T-cell (primary cell): ENCODE measurements around the gene ACAN. TPM values are rescaled to one million over a fixed set of nuclear protein-coding genes. Genes with fewer than 3 reads are reported as not detected.
"Not testable (repeated sequence)": the region's sequence is repeated elsewhere in the genome, so short reads cannot be mapped to it uniquely, and the experiment has no call there.

ENCODE experiments used
- ATAC-seq, 4 experiments: fragments of 200-7000 bp in 3 of 4; fragments of 150-1000 bp in 1 of 4; cut with Tn5 transposase; replicated peaks in 1 of 4; 1 replicate in 3 of 4; 2 replicates in 1 of 4; pipeline ENCODE4 v1.10.0; 2021; ENCODE audit warnings: moderate library complexity in 3 of 4, mild to moderate bottlenecking in 2 of 4, moderate number of reproducible peaks in 1 of 4
- CTCF ChIA-PET, 2 donors: fragments of 300-600 bp; sonication (Branson Sonifier 250); formaldehyde crosslinking; loops; one replicate each; lab custom pipeline; 2022; ENCODE audit warnings: antibody characterized with exemption in 2 of 2; lab: Charles Lee
- POLR2A ChIA-PET, 2 donors: fragments of 300-600 bp; sonication (Branson Sonifier 250); formaldehyde crosslinking; loops; one replicate each; lab custom pipeline; 2022; ENCODE audit warnings: antibody characterized with exemption in 2 of 2; lab: Charles Lee
- DNase-seq, 35 experiments: peaks; one replicate each; pipeline versions ENCODE4 v3.0.0 to v3.0.0-alpha.2; 2013 to 2023
- H3K27ac ChIP-seq: one replicate; pipeline ENCODE4 v1.5.1; 2013; ENCODE audit warnings: low read length
- H3K27me3 ChIP-seq, 2 experiments: replicated peaks in 1 of 2; 1 replicate in 1 of 2; 2 replicates in 1 of 2; pipeline versions ENCODE4 v1.6.1 to v1.7.0; 2013; ENCODE audit warnings: low read length in 1 of 2, mixed read lengths in 1 of 2; ENCODE audit not compliant: control insufficient read depth in 2 of 2, insufficient read depth in 2 of 2; ENCODE audit errors: extremely low read depth in 1 of 2
- H3K36me3 ChIP-seq, 2 donors: 1 replicate in 1 of 2; 2 replicates in 1 of 2; pipeline versions ENCODE4 v1.6.1 to v1.7.0; 2013; ENCODE audit warnings: low read length in 1 of 2; ENCODE audit not compliant: control insufficient read depth in 2 of 2, insufficient read depth in 1 of 2; ENCODE audit errors: extremely low read depth in 1 of 2
- H3K4me1 ChIP-seq, 2 experiments: 1 replicate in 1 of 2; 2 replicates in 1 of 2; pipeline versions ENCODE4 v1.6.1 to v1.7.0; 2013; ENCODE audit warnings: low read length in 2 of 2, mixed read lengths in 1 of 2; ENCODE audit not compliant: insufficient read depth in 2 of 2, control insufficient read depth in 1 of 2; ENCODE audit errors: extremely low read depth in 1 of 2
- H3K4me3 ChIP-seq, 2 donors: 1 replicate in 1 of 2; 2 replicates in 1 of 2; pipeline versions ENCODE4 v1.5.1 to v1.7.0; 2013; ENCODE audit warnings: mild to moderate bottlenecking in 2 of 2, low read length in 1 of 2, moderate library complexity in 1 of 2; ENCODE audit not compliant: control insufficient read depth in 1 of 2; ENCODE audit errors: extremely low read depth in 1 of 2
- H3K9me3 ChIP-seq: 2 replicates; pipeline ENCODE4 v1.7.0; 2013
- H3K27ac Mint-ChIP-seq, 2 donors: one replicate each; pipeline ENCODE4 v1.8.0; 2020 to 2021; ENCODE audit warnings: mild to moderate bottlenecking in 2 of 2, mixed read lengths in 2 of 2
- H3K27me3 Mint-ChIP-seq, 2 donors: one replicate each; pipeline ENCODE4 v1.8.0; 2021 to 2022; ENCODE audit warnings: mixed read lengths in 2 of 2
- H3K36me3 Mint-ChIP-seq: one replicate; pipeline ENCODE4 v1.8.0; 2021; ENCODE audit warnings: mixed read lengths
- H3K4me1 Mint-ChIP-seq, 3 donors: one replicate each; pipeline ENCODE4 v1.8.0; 2020 to 2022; ENCODE audit warnings: mixed read lengths in 3 of 3, mild to moderate bottlenecking in 1 of 3
- H3K4me3 Mint-ChIP-seq, 3 donors: one replicate each; pipeline ENCODE4 v1.8.0; 2020 to 2022; ENCODE audit warnings: mild to moderate bottlenecking in 3 of 3, mixed read lengths in 3 of 3, moderate library complexity in 3 of 3
- H3K9me3 Mint-ChIP-seq, 3 donors: one replicate each; pipeline ENCODE4 v1.8.0; 2020 to 2022; ENCODE audit warnings: mixed read lengths in 3 of 3
- WGBS: methylation state at CpG from one replicate; pipeline ENCODE4 v1.1.5; 2013; ENCODE audit warnings: missing lambda C conversion rate; ENCODE audit not compliant: insufficient coverage; 5-methylcytosine and 5-hydroxymethylcytosine counted together
- total RNA-seq, 35 experiments: library from RNA in 6 of 35; stranded (reverse) in 6 of 35; fragments of 120-200 nt in 1 of 35; gene quantifications; one replicate each; pipeline versions ENCODE4 v1.2.1 to v1.2.4 and lab custom pipeline; 2013 to 2026

Gene ACAN
- total RNA-seq, 5 donors from 2014 or later (not counting 1 experiment from before 2014, with no cell fraction given): not detected

DNA sequence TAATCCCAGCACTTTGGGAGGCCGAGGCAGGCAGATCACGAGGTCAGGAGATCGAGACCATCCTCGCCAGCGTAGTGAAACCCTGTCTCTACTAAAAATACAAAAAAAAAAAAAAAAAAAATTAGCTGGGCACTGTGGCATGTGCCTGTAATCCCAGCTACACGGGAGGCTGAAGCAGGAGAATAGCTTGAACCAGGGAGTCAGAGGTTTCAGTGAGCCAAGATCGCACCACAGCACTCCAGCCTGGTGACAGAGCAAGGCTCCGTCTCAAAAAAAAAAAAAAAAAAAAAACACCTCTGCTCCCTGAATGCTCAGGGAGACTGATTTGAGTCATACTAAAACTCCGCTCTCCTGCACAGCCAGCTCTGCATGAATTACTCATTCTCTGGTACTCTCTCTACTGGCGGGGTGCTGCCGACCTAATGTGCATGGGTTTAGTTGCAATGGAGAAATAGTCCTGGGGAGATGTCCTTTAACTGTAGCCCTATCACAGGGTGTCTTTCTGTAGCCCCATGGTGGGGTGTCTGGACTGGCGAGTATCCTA is 117.7 kb downstream of the ACAN start:
- CTCF ChIA-PET: interaction anchor here in 1 of 2 donors (0.7 kb wide), 1 partner anchor 136 kb away, joined by 3 read pairs; no protein-coding TSS in a partner anchor

More for the DNA sequence above, 117.7 kb downstream of the ACAN start:
- ATAC-seq, H3K4me1 Mint-ChIP-seq, H3K36me3 ChIP-seq, H3K4me3 ChIP-seq, H3K36me3 Mint-ChIP-seq, H3K27me3 ChIP-seq, DNase-seq, H3K9me3 ChIP-seq, H3K27ac Mint-ChIP-seq, H3K4me3 Mint-ChIP-seq, POLR2A ChIA-PET, H3K27ac ChIP-seq, H3K9me3 Mint-ChIP-seq, H3K4me1 ChIP-seq: not testable (repeated sequence)
- WGBS: 70% methylated on average over 1 of the region's 12 CpGs
- peaks cover 7 to 10% of the 10 kb centered on the region in 2 donors for H3K27me3 Mint-ChIP-seq

Other genes with a start within 250 kb of the ACAN start
- 10 to 100 TPM; 31.1 to 69.2 (median 51.5) TPM for gene AEN, start 182.1 kb upstream of the ACAN start, total RNA-seq
- 100 to 1,000 TPM; 141 to 206 (median 153) TPM for gene ISG20, start 164.4 kb upstream of the ACAN start, total RNA-seq
- gene HAPLN3, start 92.1 kb downstream of the ACAN start, total RNA-seq: 100 to 1,000 TPM in 4 of 5 donors, 10 to 100 TPM in 1; 86.2 to 187 (median 156) TPM
- gene MFGE8, start 109.9 kb downstream of the ACAN start, total RNA-seq: 100 to 1,000 TPM in 2 of 5 donors, 10 to 100 TPM in 3; 75.4 to 132 (median 99.5) TPM